ENCODE measurements around the gene LRRTM4.

DNA sequence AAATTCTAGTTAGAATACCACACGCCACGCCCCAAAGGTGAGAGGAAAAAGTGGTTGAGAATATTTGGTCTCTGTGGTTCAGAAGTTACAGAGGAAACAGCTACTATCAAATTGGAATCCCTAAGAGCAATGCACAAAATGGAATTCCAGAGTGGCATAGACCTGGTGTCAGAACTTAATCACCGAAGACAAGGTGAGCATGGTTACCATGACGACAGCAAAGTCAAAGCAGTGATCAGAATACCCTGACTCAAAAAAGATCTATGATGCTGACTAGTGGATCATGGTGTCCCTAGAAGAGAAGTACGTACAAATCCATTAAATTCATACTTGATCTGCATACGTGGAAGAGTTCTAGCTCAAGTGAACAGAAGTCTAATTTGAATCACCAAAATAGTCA lies 14.5 kb downstream of the LRRTM4 start:
- no peak for TF ChIP-seq SNAI2 (CRISPR knock-in tag; IDR thresholded peaks at IDR 0.05)
- TF ChIP-seq, protein P1, sequence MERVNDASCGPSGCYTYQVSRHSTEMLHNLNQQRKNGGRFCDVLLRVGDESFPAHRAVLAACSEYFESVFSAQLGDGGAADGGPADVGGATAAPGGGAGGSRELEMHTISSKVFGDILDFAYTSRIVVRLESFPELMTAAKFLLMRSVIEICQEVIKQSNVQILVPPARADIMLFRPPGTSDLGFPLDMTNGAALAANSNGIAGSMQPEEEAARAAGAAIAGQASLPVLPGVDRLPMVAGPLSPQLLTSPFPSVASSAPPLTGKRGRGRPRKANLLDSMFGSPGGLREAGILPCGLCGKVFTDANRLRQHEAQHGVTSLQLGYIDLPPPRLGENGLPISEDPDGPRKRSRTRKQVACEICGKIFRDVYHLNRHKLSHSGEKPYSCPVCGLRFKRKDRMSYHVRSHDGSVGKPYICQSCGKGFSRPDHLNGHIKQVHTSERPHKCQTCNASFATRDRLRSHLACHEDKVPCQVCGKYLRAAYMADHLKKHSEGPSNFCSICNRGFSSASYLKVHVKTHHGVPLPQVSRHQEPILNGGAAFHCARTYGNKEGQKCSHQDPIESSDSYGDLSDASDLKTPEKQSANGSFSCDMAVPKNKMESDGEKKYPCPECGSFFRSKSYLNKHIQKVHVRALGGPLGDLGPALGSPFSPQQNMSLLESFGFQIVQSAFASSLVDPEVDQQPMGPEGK (CRISPR knock-in tag; IDR thresholded peaks at IDR 0.05; ENCODE audit: borderline replicate concordance) = no peak
- no peak for TF ChIP-seq OSR1 (CRISPR knock-in tag; IDR thresholded peaks at IDR 0.05)
- TF ChIP-seq TCF4 (CRISPR knock-in tag; IDR thresholded peaks at IDR 0.05; ENCODE audit: borderline replicate concordance) = no peak
- no peak for TF ChIP-seq TOX (CRISPR knock-in tag; IDR thresholded peaks at IDR 0.05; ENCODE audit: borderline replicate concordance)
- TF ChIP-seq PPARA (CRISPR knock-in tag; IDR thresholded peaks at IDR 0.05; ENCODE audit: borderline replicate concordance) = no peak
- no peak for TF ChIP-seq RARB (CRISPR knock-in tag; IDR thresholded peaks at IDR 0.05)
- no peak for TF ChIP-seq ZNF565 (CRISPR knock-in tag; conservative IDR thresholded peaks at IDR 0.05; ENCODE audit: low read depth)
- TF ChIP-seq, protein P2, sequence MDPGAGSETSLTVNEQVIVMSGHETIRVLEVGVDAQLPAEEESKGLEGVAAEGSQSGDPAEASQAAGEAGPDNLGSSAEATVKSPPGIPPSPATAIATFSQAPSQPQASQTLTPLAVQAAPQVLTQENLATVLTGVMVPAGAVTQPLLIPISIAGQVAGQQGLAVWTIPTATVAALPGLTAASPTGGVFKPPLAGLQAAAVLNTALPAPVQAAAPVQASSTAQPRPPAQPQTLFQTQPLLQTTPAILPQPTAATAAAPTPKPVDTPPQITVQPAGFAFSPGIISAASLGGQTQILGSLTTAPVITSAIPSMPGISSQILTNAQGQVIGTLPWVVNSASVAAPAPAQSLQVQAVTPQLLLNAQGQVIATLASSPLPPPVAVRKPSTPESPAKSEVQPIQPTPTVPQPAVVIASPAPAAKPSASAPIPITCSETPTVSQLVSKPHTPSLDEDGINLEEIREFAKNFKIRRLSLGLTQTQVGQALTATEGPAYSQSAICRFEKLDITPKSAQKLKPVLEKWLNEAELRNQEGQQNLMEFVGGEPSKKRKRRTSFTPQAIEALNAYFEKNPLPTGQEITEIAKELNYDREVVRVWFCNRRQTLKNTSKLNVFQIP (CRISPR knock-in tag; IDR thresholded peaks at IDR 0.05; ENCODE audit: borderline replicate concordance, low read depth) = no peak
- no peak for TF ChIP-seq ZFP30 (CRISPR knock-in tag; IDR thresholded peaks at IDR 0.05)
